HG03025 (cell line): ENCODE results near the gene GFAP.

Source experiments
- ATAC-seq: cut with Tn5 transposase; IDR thresholded peaks from one replicate; pipeline ENCODE4 v1.9.1; 2021; ENCODE audit warnings: mild to moderate bottlenecking, moderate library complexity; ENCODE audit not compliant: unreplicated experiment, low FRiP score

GFAP gene

GRCh38 chr17:44867841-44868240 lies 47.5 kb downstream of the GFAP start:
- ATAC-seq, result no peak

GRCh38 chr17:44865931-44866330 lies 49.4 kb downstream of the GFAP start:
- no peak for ATAC-seq

GRCh38 chr17:44865231-44865660 lies 50.1 kb downstream of the GFAP start:
- ATAC-seq, result no peak

GRCh38 chr17:44864831-44865230 lies 50.5 kb downstream of the GFAP start:
- no peak for ATAC-seq

- no peak for ATAC-seq
Observed at GRCh38 chr17:44863061-44863918, 52.0 kb downstream of the GFAP start.

- no peak for ATAC-seq
Observed at GRCh38 chr17:44862278-44862914, 52.9 kb downstream of the GFAP start.

- ATAC-seq, result no peak
Observed at GRCh38 chr17:44859701-44860100, 55.6 kb downstream of the GFAP start.

GRCh38 chr17:44854192-44854591 lies 61.1 kb downstream of the GFAP start:
- ATAC-seq, result no peak
